Body of pancreas (tissue), 4 donors: ENCODE results near the gene PTGR2. TPM values are rescaled to one million over a fixed set of nuclear protein-coding genes. Genes with fewer than 3 reads are reported as not detected.

Source experiments
- ATAC-seq: fragments of 150-250 bp; one replicate; pipeline ENCODE4 v1.9.1; 2016
- DNase-seq, 4 donors: peaks; one replicate each; pipeline ENCODE4 v3.0.0-alpha.2; 2019
- H3K27ac ChIP-seq, 4 donors: fragments of 200-600 bp; sonication (generic); 1 replicate in 3 of 4; 2 replicates in 1 of 4; pipeline versions ENCODE4 v1.5.1 to v1.6.1; 2016 to 2019; ENCODE audit warnings: mild to moderate bottlenecking in 1 of 4, mixed read lengths in 1 of 4, moderate library complexity in 1 of 4
- H3K27me3 ChIP-seq, 2 donors: fragments of 200-600 bp; sonication (generic); one replicate each; pipeline ENCODE4 v1.6.0; 2016; ENCODE audit warnings: mild to moderate bottlenecking in 1 of 2
- H3K36me3 ChIP-seq, 2 donors: fragments of 200-600 bp; sonication (generic); replicated peaks in 1 of 2; 2 replicates each; pipeline ENCODE4 v1.5.1; 2016; ENCODE audit warnings: low read depth in 2 of 2; ENCODE audit not compliant: insufficient read depth in 1 of 2
- H3K4me1 ChIP-seq: fragments of 200-600 bp; sonication (generic); one replicate; pipeline ENCODE4 v1.6.0; 2016
- H3K4me3 ChIP-seq, 2 donors: fragments of 200-600 bp; sonication (generic); 1 replicate in 1 of 2; 2 replicates in 1 of 2; pipeline ENCODE4 v1.5.1; 2016 to 2019
- H3K9me3 ChIP-seq, 3 donors: fragments of 200-600 bp; sonication (generic); 1 replicate in 2 of 3; 2 replicates in 1 of 3; pipeline ENCODE4 v1.5.1; 2016
- CTCF ChIP-seq, 7 experiments: fragments of 450-650 bp in 4 of 7; fragments of 200-600 bp in 3 of 7; sonication (generic) in 3 of 7; IDR thresholded peaks; one replicate each; pipeline ENCODE4 v1.5.1; 2016 to 2019; ENCODE audit warnings: antibody characterized with exemption in 7 of 7
- POLR2A ChIP-seq, 3 donors: fragments of 450-650 bp; IDR thresholded peaks; one replicate each; pipeline ENCODE4 v1.6.1; 2016; ENCODE audit warnings: antibody characterized with exemption in 3 of 3, mild to moderate bottlenecking in 2 of 3
- WGBS, 2 donors: methylation state at CpG; one replicate each; pipeline ENCODE4 v1.1.5; 2017; 5-methylcytosine and 5-hydroxymethylcytosine counted together
- intact Hi-C: fragments of 100-400 bp; cut with DNase I; formaldehyde crosslinking; loops from one replicate; pipeline ENCODE4 v1.15.1; 2023
- small RNA-seq: library from RNA; depleted of rRNA; stranded (forward); fragments of <200 nt; gene quantifications from one replicate; pipeline ENCODE3, GENCODE V24; 2016
- total RNA-seq, 2 donors: library from RNA; depleted of rRNA; stranded (reverse); fragments of >200 nt; gene quantifications; one replicate each; pipeline ENCODE4 v1.1.0, GENCODE V29; 2016

The PTGR2 gene
- total RNA-seq, 2 donors from 2014 or later = 0.99 to 8.6 TPM

DNA sequence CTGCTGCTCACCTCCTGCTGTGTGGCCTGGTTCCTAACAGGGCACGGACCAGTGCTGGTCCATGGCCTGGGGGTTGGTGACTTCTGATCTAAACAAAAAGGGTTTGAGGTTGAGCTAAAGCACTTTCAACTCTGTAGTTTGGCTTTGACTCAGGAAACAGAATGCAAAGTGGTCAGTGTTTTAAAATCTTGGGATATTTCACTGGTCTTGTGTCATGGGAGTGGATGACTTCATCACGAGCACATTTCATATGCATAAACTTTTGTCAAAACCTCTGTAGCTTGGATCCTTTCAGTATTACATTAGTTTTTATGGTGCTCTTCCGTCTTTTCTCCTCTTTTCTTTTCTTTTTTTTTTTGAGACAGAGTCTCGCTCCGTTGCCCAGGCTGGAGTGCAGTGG is 72.7 kb downstream of the PTGR2 start:
- intact Hi-C loops = no loop called here
- H3K4me1 ChIP-seq = no peaks in the 10 kb centered on the region
- TF ChIP-seq CTCF (IDR thresholded peaks at IDR 0.05) (no peak), POLR2A (IDR thresholded peaks at IDR 0.05) (no peak)
- ATAC-seq = no peak
- no peak for DNase-seq
- H3K4me3 ChIP-seq = no peak overlapping the region
- WGBS, 2 donors = 71 to 96% methylated on average over 4 to 5 of the region's 5 CpGs
- no peaks in the 10 kb centered on the region for H3K27me3 ChIP-seq
- no peaks in the 10 kb centered on the region for H3K9me3 ChIP-seq
- no peak overlapping the region for H3K27ac ChIP-seq
- peaks cover 6 to 42% of the 10 kb centered on the region in 2 donors for H3K36me3 ChIP-seq

Small RNAs within 50 kb of the gene (small RNA-seq; reads per million reads assigned to genes)
- gene AC005520.4 (not detected), gene RF00019 (not detected)

Other genes starting within 250 kb of the PTGR2 start
- not detected for gene ACOT6, start 239.3 kb upstream of the PTGR2 start, total RNA-seq
- gene DNAL1, start 206.8 kb upstream of the PTGR2 start, total RNA-seq = 1 to 10 TPM; 2.6 to 7.3 TPM
- gene PNMA1, start 137.4 kb upstream of the PTGR2 start, total RNA-seq = 1 to 10 TPM; 5.7 to 6.9 TPM
- gene ZNF410, start 35.0 kb downstream of the PTGR2 start, total RNA-seq = 10 to 100 TPM; 18.8 to 25.9 TPM
- gene FAM161B, start 98.3 kb downstream of the PTGR2 start, total RNA-seq = 1 to 10 TPM; 1.0 to 1.6 TPM
- gene COQ6, start 98.5 kb downstream of the PTGR2 start, total RNA-seq = 10 to 100 TPM in 1 of 2 donors, 1 to 10 TPM in 1; 9.6 to 29.3 TPM
- 10 to 100 TPM in 1 of 2 donors, 1 to 10 TPM in 1; 4.4 to 15.5 TPM for gene ENTPD5, start 167.5 kb downstream of the PTGR2 start, total RNA-seq
- 1 to 10 TPM; 1.6 to 2.9 TPM for gene BBOF1, start 167.5 kb downstream of the PTGR2 start, total RNA-seq
- 10 to 100 TPM; 17.1 to 20.1 TPM for gene ALDH6A1, start 232.6 kb downstream of the PTGR2 start, total RNA-seq
- 1 to 10 TPM; 3.9 to 4.6 TPM for gene LIN52, start 233.1 kb downstream of the PTGR2 start, total RNA-seq